GM10248 (cell line): Measurements from ENCODE around the gene CLASP1.

ENCODE experiments used
- CTCF ChIA-PET: fragments of 300-600 bp; sonication (Branson Sonifier 250); formaldehyde crosslinking; extraction: SDS; loops from one replicate; lab custom pipeline; 2021; ENCODE audit warnings: antibody characterized with exemption; lab: Yijun Ruan, JAX
- POLR2A ChIA-PET: fragments of 350-650 bp; sonication (Branson Sonifier 250); formaldehyde crosslinking; extraction: SDS; loops from one replicate; lab custom pipeline; 2020; ENCODE audit warnings: antibody characterized with exemption; lab: Yijun Ruan, JAX
- DNase-seq: peaks from one replicate; pipeline ENCODE4 v3.0.0; 2012; ENCODE audit errors: extremely low spot score
- CTCF ChIP-seq: IDR thresholded peaks from 2 replicates; pipeline ENCODE4 v1.5.1; 2012; ENCODE audit warnings: mild to moderate bottlenecking, low read depth; ENCODE audit errors: extremely low read depth, missing control alignments, control extremely low read depth

CLASP1 gene

DNA sequence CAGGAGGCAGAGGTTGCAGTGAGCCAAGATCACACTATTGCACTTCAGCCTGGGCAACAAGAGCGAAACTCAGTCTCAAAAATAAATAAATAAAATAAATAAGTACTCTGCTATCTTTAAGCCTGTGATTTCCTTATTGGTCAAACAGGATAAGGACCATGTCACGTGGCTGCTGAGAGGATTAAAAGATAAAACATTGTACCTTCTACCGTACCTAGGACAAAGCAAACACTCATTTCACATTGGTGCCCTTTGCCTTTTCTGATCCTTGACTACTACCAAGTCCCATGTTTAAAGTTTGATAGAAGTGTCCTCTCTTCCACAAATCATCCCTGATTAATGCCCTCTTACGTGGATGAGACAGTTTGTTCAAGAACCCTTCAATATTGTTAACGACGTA is 244.0 kb downstream of the CLASP1 start:
- POLR2A ChIA-PET: no interaction called here
- TF ChIP-seq CTCF: no peak
- DNase-seq: no peak
- CTCF ChIA-PET: interaction anchor here (1.0 kb wide), 1 partner anchor 313 kb away, joined by 5 read pairs; no protein-coding TSS in a partner anchor

- DNase-seq: no peak
Measured at GRCh38 chr2:121400201-121400600, 249.1 kb downstream of the CLASP1 start.

DNA sequence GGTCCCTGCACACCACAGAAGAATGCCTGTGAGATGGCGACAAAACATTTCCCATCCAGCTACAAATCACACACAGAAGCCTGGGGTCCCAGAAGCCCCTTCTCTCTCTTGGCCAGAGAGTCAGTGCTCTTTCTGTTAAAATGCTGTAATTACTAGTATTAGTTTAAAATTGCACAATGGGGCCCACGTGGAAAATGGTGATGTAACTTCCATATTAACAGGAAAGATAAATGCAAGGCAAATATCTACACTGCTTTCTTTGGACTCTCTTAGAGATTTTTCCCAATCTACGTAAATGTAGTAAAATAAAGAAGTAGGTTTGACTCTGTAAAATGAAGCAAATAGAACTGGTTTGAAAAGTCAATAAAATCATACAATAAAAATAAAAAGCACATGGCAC is 250.4 kb downstream of the CLASP1 start:
- no peak for DNase-seq
- TF ChIP-seq CTCF: no peak
- ChIA-PET POLR2A (no interaction called here), CTCF (interaction anchor here (2.3 kb wide), 1 partner anchor 12 kb away, joined by 12 read pairs; no protein-coding TSS in a partner anchor)

More at GRCh38 chr2:121400201-121400600, 249.1 kb downstream of the CLASP1 start:
- no peak for TF ChIP-seq CTCF
- POLR2A ChIA-PET: no interaction called here
- CTCF ChIA-PET: interaction anchor here (0.8 kb wide), 2 partner anchors 38 to 45 kb away, joined by 3 read pairs; no protein-coding TSS in a partner anchor

GRCh38 chr2:121390082-121390692 is 259.1 kb downstream of the CLASP1 start:
- ChIA-PET POLR2A (no interaction called here), CTCF (interaction anchor here (1.2 to 2.3 kb wide), 2 partner anchors 21 to 34 kb away, joined by 4 to 8 read pairs; no protein-coding TSS in a partner anchor)
- no peak for TF ChIP-seq CTCF
- DNase-seq: no peak

- ChIA-PET POLR2A (no interaction called here), CTCF (interaction anchor here (0.9 to 1.2 kb wide), 2 partner anchors 9 to 10 kb away, joined by 4 to 5 read pairs; no protein-coding TSS in a partner anchor)
- no peak for DNase-seq
- no peak for TF ChIP-seq CTCF
Measured at GRCh38 chr2:121388371-121388770, 260.9 kb downstream of the CLASP1 start.

GRCh38 chr2:121387591-121388325 is 261.5 kb downstream of the CLASP1 start:
- ChIA-PET POLR2A (no interaction called here), CTCF (interaction anchor here (0.9 to 1.2 kb wide), 2 partner anchors 9 to 10 kb away, joined by 4 to 5 read pairs; no protein-coding TSS in a partner anchor)
- no peak for DNase-seq
- TF ChIP-seq CTCF: no peak
